GM19468 (cell line): ENCODE data around the gene MYH9.

Experiments used
- ATAC-seq: cut with Tn5 transposase; IDR thresholded peaks from one replicate; pipeline ENCODE4 v1.9.1; 2021; ENCODE audit warnings: mild to moderate bottlenecking, moderate library complexity, moderate number of reproducible peaks; ENCODE audit not compliant: unreplicated experiment; ENCODE audit errors: extremely low read depth

The MYH9 gene

DNA sequence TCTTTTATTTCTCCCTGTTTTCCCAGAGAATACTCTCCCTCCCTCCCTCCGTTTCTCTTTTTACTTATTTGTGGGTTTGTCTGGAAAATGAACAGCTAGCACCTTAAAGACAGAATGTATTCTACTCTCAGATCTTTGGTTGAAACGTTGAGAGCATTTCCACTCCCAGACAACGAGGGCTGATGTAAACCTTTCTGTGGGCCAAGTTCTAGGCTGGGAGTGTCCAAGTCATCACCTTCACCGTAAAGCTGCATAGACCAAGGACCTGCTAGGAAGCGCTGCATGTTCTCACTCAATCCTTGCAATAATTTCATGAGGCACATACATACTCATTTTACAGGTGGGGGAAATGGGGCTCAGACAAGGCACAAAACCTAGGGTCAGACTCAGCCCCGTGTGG lies 32.4 kb downstream of the MYH9 start:
- no peak for ATAC-seq

DNA sequence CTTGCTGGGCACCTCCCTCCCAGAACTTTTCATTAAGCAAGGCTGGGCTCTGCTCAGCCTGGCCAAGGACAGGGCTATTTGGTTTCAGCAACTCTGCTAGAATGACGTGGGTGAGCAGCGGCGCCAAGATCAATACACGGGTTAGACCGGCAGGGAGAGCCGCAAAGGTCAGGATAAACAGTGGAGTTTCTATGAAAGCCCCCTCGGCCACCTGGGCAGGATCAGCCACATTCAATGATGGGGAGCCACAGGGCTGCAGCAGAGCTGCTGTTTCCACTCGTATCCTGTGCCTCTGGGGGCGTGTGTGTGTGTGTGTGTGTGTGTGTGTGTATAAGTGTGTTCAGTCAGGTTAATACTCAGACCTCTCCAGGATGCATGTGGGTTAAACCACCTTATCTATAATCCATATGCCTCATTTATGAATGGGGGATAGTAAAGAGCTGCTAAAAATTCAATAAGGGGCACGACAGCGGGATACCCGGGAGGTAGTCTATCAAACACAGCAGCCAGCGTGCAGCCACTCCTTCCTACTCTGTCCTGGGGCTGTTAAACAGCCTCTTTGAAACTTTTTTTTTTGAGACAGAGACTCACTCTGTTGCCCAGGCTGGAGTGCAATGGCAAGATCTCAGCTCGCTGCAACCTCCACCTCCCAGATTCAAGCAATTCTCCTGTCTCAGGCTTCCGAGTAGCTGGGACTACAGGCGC lies 34.8 kb downstream of the MYH9 start:
- ATAC-seq: no peak

DNA sequence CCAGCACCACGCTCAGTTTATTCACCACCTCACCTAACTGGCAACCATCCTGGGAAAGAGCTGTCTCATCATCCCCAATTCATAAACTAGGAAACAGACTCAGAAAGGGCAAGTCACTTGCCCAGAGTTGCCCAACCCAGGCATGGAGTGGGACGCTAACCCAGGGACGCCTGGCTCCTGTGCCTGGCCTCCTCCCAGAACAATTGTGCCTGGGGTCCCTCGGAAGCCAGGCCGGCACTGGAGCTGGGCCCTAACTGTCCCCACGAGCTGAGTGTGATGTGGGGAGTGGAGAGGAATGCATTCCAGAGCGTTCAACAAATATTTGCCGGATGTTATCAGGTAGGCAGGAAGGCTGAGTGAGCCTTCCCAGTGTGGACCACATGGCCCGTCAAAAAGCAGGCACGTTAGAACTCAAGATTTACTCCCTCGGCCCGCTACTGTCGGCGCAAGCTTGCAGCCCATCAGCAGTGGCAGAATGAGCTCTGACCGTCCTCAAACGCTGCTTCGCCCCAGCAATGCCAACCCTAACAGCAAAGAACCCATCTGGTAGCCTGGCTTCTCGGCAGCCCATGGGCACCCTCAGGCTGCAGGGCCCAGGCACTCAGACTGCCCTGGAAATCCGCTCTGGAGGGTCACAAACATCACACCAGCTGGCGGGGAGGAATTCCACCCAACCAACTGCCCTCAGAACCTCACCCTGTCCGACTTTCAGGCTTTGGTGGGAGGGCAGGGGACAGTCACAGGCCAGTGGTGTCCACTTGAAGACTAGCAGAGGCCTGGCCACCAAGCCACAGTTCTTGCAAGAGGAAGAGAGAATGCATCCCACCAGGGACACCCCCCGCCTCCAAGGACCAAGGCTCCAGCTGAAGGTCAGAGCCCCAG lies 35.6 kb downstream of the MYH9 start:
- no peak for ATAC-seq

DNA sequence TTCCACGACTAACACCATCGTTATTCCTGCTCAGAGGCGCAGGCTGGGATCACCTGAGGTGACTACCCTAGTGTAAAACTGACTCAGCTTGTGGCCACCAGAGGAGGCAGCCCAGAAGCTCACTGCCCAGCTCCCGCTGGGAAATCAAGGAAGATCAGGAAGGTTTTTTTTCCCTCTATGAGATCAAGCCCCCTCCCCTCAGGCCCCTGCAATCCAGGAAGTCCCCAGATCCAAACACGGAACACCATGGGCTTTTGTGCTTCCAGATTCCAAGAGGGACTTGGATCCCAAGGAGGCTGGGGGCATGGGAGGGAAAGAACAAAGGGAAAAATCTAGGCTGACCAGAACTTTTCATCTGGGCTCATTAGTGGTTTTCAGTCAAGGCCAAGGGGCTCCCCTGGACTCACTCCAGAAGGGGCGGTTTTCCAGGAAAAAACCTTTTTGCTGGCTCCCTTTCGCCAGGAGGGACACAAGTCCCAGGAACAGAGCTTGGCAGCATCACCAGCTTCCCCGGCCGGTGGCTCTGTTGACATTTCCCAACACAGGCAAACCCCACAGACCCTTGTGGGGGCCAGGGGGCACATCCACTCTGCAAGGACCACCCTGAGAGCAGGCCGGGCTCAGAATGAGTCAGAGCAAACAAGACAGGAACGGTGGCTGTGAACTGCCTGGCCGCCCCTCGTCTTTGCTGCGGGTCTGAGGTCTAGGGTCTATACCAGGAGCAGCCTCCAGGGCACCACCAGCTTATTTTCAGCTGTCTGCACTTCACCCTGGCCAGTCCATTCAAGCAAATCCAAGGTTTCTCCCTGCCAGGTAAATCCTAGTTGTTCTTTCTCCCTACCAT lies 36.8 kb downstream of the MYH9 start:
- ATAC-seq: no peak

DNA sequence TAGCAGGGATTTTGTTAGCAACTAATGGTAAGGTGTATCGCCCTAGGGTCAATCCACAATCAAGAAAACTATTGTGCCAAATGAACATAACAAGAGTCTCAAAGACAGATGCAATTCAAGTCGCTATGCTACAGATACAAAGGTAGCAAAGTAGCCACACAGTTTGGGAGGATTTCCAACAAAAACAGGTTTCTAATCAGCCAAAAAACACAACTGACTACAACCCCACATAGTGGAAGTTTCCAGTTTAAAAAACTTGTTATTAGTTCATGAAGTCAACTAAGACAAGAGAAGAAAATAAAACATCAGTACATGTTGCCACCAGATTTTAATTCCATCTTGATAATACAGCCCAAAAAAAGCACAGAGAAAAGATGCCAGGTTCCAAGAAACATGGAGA lies 38.0 kb downstream of the MYH9 start:
- no peak for ATAC-seq

DNA sequence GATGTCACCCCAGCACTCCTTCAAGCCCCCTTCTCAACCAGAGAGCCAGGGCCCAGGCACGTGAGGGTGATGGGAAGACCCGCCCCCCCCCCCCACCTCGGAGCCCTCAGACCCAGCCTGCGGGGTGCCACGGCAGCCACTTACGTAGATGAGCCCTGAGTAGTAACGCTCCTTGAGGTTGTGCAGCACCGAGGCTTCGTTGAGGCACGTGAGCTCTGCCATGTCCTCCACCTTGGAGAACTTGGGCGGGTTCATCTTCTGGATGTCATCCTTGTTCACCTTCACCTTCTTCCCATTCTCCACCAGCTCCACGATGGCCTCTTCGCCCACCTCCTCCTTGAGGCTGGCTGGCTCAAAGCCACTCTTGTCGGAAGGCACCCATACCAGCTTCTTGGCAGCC lies 39.0 kb downstream of the MYH9 start:
- no peak for ATAC-seq

DNA sequence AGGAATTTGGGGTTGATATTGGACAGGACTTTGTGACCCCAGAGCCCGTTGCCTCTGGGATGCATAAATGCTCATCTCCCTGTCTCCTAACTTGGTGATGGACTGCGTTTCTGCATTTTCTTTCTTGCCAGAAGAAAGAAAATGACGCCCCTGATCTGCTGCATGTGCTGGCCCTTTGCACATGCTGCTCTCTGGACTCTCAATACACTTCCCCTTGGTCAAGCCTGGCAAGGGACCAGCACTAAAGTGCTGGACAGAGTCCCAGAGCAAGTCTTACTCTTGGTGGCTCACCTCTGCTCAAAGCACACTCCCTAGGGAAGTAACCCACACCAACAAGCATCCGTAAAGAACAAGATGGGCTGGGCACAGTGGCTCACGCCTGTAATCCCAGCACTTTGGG lies 40.7 kb downstream of the MYH9 start:
- ATAC-seq: no peak

DNA sequence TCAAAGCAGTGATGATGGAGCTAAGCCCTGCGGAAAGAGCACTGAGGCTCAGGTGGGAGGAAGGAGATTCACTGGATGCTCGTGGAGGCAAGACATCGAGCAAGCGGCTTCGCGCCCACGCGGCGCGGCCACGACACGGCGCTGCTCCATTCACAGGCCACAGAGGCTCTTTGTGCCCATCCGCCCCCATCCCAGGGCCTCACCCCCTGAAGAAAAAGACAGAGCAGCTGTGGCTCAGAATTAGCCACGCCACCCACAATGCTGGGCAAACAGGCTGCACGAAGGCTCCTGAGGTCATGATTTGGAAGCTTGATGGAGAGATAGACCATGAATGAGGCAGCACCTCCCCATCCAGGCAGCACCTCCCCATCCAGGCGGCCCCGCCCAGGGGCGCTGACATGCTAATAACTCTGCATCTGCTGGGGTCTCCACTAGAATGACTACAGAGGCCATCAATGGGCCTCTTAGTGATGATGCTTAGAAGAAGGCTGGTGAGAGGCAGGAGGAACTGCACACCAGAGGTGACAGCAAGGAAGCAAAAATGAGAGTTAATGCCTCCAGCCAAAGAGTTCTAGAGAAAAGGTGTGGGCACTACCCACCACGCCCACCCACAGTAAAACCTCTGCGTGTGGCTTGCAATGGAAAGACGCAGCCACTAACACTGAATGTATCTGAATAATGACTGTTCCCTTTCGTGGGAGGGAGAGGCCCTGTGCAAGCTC lies 43.5 kb downstream of the MYH9 start:
- ATAC-seq: no peak

DNA sequence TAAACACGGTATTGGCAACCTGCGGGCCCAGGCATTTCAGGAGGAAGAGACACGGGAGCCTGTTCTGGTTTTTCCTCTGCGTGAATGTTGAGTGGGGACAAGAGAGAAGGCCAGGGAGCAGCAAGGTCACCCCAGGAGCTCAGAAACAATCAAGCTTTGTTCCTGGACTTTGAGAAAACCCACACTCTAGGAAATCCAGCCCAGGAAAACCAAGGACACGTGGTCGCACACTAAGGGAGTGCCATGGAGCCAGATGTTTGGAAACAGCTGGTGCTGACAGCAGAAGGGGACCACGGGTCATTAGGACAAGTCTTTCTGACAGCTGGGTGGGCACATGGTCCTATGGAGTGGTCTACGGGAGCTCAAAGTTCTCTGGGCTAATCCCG lies 44.1 kb downstream of the MYH9 start:
- no peak for ATAC-seq

DNA sequence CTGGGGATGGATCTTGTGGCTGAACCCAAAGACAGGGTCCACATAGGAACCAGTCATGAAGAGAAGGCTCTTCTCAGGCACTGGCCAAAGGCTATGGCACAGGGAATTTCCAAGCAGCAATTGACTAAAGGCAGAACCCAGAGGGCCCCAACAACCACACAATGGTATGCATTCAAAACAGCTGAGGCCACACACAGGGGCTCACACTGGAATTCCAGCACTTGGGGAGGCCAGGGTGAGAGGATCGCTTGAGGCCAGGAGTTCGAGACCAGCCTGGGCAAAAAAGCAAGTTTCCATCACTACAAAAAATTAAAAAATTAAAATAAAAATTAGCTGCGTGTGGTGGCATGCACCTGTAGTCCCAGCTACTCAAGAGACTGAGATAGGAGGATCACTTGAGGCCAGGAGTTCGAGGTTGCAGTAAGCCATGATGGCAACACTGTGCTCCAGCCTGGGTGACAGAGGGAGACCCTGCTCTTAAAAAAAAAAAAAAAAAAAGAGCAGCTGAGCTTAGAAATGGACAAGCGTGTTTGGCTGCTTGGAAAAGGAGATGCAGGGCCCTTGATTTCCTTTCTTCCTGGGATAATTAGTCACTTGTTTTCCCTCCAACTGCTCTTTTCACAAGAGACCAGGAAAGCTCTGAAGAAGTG lies 44.6 kb downstream of the MYH9 start:
- no peak for ATAC-seq

DNA sequence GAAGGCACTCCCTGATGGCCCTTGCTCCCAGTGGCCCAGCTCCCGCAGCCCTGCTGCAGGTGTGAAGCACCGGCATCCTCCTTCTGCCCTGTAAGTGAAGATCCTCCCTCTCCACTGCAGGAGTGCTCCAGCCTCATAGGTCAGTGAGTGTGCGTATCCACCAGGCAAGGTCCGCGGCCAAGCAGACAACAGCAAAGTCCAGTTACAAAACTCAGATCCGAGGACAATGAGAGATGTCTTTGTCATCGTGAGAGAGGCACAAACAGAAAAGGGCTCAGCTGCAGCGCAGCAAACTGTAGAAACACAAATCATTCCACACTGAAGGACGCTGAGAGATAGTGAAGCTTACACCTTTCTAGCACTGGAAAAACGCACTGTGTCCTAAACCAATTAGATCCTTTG lies 46.1 kb downstream of the MYH9 start:
- ATAC-seq: no peak

DNA sequence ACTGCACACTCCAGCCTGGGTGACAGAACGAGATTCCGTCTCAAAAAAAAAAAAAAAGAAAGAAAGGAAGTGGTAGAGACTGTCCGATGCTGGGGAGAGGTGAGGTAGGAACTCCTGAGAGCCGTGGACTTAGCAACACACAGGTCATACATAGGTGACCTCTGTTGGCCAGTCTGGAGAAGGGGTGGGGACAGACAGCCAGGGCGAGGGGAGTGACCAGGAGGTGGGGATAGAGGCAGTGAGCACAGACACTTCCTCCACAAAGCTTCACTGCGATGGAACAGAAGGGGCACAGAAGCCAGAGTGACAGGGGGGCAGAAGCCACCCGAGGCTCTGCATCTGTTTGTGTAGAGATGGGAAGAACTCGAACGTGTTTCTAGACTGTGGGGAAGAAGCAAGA lies 47.1 kb downstream of the MYH9 start:
- ATAC-seq: no peak

DNA sequence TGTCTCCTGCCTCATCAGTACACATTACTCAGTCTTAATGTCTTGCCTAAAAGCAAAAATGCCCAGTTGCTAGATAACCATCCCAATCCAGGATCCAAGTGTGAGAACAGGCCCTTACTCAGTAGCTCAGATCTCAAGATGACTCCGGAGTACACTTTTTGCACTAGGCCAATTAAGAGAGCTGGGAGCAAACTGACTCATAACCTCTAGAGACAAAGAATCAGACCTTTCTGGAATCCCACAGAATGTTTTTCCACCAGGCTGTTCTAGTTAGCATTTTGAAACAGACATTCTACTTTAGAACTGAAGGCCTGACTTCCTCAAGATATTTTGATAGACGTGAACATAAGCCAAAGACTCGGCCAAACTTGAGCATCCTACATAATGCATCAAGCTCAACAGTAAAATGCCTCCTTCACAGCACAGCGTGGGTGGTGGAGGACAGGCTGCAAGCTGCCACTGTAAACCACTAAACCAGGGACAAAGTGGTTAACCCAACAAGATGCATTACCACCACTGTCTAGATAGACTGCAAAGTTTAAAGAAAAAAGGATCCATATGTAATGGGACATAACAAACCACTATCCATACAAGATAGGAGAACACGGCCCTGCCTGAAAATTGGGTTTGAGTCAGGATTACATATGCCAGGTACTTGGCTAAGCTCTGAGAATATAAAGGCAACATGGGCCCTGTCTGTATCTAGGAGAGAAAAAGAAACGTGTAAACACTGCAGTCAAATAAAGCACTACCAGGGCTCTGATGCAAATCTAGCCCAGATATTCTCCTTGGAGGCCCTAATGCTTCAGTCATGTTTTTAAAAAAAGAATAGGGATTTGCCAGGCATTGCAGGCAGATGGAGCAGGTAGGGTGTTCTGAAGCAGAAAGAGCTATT lies 48.3 kb downstream of the MYH9 start:
- no peak for ATAC-seq

DNA sequence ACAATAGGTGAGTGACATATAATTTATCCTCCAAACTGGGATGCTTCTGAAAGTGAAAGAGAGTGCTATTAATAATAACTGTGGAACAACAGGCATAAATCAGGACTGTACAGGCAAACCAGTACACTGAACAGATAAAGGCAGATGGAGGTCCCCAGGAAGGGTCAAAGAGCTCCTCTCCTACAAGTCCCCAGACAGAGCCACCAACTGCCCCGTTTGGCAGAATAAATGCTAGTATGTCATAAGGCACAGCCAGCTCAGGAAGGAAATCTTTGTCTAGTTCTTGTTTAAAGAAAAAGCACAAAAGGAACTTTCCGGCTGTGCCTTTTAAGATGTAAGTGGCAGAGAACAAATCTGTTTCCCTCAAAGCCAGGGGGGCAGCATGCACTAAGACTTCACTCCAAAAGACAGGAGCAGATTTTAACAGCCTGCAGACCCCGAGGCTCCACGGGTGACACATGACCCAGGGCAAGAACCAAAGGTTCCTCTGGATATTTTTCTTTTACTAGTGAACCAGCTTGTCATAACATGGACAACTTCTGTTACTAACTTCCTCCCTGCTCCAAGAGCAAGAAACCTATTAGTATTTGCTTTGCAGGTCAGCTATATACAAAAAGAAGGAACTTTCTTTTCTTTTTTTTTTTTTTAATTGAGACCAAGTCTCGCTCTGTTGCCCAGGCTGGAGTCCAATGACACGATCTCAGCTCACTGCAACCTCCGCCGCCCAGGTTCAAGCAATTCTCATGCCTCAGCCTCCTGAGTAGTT lies 50.2 kb downstream of the MYH9 start:
- no peak for ATAC-seq

DNA sequence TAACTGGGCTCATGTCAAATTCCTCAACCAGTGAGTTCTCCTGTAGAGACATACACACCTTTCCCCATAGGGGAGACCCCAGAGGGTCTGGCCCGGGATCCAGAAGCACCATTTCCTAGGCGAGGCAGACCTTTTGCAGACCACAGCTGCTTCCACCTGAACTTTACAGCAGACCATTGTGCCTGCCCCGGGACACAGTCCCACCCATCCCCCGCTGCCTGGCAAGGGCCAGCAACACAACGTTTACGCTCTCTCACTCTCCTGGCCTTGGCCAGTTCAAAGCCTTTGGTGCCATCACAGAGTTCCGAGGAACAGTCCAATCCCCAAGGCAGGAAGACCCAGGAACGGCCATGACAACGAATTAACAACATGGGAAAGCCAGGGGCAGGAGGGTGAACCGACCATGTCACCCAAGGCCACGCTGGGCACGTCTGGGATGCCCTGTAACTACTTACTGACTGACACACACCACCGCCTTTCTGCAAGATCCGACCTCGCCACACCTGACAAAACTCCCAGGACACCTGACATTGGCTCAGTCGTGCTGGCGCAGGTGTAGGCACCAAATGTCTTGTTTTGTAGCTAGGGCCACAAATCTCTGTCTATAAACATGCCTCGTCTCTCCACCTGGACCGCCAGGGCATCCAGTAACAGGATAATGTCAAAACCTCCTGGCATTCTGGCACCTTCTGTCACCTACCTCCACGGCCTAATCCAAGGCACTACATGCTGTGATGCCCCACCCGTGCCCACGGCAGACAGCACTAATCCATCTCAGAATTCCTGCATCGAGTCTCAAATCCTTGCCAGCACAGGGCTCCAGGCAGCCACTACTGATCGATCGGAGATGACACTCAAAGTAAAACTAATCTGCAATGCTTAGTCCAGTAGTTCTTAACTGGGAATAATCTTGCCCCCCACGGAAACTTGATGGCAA lies 51.3 kb downstream of the MYH9 start:
- no peak for ATAC-seq

DNA sequence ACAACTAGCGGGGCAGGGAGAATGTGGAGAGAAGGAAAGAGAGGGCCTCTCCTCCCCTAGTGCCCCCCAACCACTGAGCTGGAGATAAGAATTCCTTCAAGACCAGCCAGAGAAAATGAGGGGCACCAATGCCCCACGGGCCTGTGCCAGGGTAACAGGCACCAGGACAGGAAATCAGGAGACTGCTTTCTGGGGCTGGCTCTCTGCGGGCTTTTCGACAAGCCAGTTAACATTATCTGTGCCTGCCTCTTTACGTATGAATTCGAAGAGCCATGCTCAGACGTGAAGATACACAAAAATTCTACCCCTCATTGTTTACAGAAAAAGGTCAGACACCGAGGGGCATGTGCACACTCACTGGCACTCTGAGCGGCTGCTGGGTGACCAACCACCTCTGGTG lies 52.1 kb downstream of the MYH9 start:
- no peak for ATAC-seq
